Bronchial epithelial cell (primary cell): Measurements from ENCODE around the gene FAM171A1. TPM values are rescaled to one million over a fixed set of nuclear protein-coding genes. Genes with fewer than 3 reads are reported as not detected.

ENCODE experiments used
- DNase-seq: peaks from one replicate; pipeline ENCODE4 v3.0.0-alpha.2; 2010; ENCODE audit warnings: low read depth
- FAIRE-seq: peaks from 2 replicates; lab custom pipeline; 2011; peaks lifted over from hg19 to GRCh38; lab: Jason Lieb, UNC
- H3K27me3 ChIP-seq: 2 replicates; pipeline ENCODE4 v1.5.1; 2011; ENCODE audit warnings: low read length; ENCODE audit not compliant: control insufficient read depth, insufficient read depth
- H3K36me3 ChIP-seq: 2 replicates; pipeline ENCODE4 v1.5.1; 2011; ENCODE audit warnings: low read length; ENCODE audit not compliant: control insufficient read depth, insufficient read depth
- H3K4me3 ChIP-seq: 2 replicates; pipeline ENCODE4 v1.5.1; 2011; ENCODE audit warnings: mild to moderate bottlenecking, low read depth, low read length, control low read depth
- total RNA-seq: library from RNA; depleted of rRNA; stranded (reverse); fragments of >200 nt; gene quantifications from 2 replicates; pipeline ENCODE4 v1.2.1, GENCODE V29; 2014
- TF ChIP-seq, protein P1 (sequence below): IDR thresholded peaks from 2 replicates; pipeline ENCODE4 v1.5.1; 2011; ENCODE audit warnings: mild to moderate bottlenecking, moderate library complexity, low read length, control low read depth, inconsistent platforms; ENCODE audit not compliant: insufficient read depth, severe bottlenecking

FAM171A1 gene
- total RNA-seq, 1 donor from 2014 or later, result 2.6 TPM

DNA sequence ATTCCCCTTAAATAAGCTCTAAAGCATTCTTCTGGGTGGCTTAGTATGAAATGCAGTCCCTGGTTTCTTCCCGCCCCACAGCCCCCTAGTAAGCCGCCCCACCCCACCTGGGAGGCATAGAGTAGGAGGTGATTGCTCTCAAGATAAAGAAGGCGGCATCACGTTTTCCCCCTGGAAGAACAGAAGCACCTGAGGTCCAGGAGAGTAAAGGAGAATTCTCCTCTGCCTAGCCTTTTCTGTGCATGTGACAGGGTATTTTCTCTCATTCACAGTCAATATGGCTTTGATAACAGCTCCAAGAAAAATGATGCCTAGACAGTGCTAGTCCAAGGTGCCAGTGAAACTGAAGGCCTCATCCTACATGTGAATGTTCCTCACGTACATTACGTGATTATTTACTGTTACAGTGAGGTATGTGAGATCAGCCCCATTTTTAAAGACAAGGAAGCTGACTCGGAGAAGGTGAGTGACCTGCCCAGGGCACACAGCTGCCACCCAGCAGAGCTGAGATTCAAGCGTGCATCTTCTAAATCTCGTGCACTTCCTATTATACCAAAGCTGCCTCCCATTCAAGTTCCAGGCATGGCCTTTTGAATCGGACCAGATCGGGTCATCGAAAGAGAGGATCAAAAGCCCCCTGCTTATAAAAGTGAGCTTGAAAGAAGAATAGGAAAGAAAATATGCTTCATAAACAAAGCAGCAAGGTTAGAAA lies 59.4 kb downstream of the FAM171A1 start:
- TF ChIP-seq, protein P1, sequence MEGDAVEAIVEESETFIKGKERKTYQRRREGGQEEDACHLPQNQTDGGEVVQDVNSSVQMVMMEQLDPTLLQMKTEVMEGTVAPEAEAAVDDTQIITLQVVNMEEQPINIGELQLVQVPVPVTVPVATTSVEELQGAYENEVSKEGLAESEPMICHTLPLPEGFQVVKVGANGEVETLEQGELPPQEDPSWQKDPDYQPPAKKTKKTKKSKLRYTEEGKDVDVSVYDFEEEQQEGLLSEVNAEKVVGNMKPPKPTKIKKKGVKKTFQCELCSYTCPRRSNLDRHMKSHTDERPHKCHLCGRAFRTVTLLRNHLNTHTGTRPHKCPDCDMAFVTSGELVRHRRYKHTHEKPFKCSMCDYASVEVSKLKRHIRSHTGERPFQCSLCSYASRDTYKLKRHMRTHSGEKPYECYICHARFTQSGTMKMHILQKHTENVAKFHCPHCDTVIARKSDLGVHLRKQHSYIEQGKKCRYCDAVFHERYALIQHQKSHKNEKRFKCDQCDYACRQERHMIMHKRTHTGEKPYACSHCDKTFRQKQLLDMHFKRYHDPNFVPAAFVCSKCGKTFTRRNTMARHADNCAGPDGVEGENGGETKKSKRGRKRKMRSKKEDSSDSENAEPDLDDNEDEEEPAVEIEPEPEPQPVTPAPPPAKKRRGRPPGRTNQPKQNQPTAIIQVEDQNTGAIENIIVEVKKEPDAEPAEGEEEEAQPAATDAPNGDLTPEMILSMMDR, result no peak

DNA sequence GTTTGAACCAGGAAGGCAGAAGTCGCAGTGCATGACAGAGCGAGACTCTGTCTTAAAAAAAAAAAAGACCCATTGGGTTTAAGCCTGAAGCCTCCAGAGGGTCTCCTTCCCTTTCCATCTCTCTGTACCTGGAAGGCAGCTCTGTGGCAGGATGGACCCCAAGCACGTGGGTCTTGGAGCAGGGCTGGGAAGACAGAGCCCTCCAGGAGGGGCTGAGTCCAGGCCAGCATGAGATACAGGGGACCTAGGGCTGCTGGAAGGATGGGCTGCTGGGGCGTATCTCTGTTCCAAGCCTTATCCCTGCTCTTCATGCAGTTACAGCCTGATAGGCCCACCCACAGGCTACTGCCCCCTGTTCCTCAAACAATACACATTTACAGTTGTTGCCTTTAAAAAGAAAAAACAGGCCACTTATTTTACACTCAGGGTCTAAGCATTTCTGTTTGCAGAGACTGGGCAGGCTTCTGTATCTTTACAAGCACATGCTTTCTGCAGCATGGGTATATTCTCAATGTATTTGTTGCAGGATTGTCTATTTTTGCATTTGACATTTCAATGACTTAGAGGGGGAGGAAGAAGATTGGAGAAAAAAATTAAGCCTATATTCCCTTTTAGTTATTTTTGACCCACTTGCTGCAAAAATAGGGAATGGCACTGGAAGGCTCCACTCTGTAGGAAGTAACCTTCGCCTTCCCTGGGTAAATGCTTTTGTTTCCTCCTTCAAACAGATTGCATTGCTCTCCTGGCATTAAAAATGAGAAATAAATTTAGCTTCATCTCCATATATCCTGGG lies 60.1 kb downstream of the FAM171A1 start:
- no peaks in the 10 kb centered on the region for H3K36me3 ChIP-seq
- DNase-seq, result no peak
- no peaks in the 10 kb centered on the region for H3K27me3 ChIP-seq
- FAIRE-seq, result no peak
- no peak overlapping the region for H3K4me3 ChIP-seq
- TF ChIP-seq, protein P1, result no peak

More for the DNA sequence above, 59.4 kb downstream of the FAM171A1 start:
- no peak overlapping the region for H3K4me3 ChIP-seq
- H3K36me3 ChIP-seq, result no peaks in the 10 kb centered on the region
- FAIRE-seq (no peak), DNase-seq (no peak)
- H3K27me3 ChIP-seq, result no peaks in the 10 kb centered on the region

DNA sequence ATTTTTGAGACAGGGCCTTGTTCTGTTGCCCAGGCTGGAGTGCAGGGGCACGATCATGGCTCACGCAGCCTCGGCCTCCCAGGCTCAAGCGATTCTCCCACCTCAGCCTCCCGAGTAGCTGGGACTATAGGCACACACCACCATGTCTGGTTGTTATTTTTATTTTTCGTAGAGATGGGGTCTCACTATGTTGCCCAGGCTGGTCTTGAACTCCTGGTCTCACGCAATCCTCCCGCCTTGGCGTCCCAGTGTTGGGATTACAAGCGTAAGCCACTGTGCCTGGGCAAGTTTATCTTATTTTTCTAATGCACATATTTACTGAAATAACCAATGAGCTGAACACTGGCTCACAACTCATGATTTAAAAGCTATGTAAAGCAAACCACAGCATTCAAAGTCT lies 61.9 kb downstream of the FAM171A1 start:
- no peak for DNase-seq
- TF ChIP-seq, protein P1, result no peak
- no peaks in the 10 kb centered on the region for H3K36me3 ChIP-seq
- H3K4me3 ChIP-seq, result no peak overlapping the region
- FAIRE-seq, result no peak
- H3K27me3 ChIP-seq, result no peaks in the 10 kb centered on the region

DNA sequence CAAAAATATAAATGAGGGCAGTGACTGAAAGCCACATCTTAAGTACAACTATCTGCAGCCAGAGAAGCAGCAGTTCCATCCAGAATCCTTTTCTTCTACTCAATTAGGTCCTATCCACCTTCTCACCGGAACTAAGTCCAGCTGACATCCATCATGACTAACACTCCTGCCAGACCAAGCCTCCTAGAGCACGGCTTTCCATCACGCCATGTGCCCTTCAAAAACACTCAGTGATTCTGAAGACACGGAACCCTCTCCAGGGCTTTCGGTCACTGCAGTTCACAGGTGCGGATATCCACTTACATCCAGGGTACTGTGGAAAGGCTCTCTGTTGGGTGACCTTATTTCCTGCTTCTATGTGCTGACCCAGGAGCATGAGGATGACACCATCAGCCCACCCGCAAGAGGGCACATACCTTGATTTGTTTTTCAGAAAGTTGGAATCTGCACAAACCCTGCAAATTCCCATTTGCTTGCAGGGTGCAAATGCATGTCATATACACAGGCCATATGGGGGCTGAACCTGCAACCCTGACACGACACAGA lies 64.3 kb downstream of the FAM171A1 start:
- no peaks in the 10 kb centered on the region for H3K36me3 ChIP-seq
- no peak overlapping the region for H3K4me3 ChIP-seq
- DNase-seq (no peak), FAIRE-seq (peak; percentile 50)
- TF ChIP-seq, protein P1, result no peak
- no peaks in the 10 kb centered on the region for H3K27me3 ChIP-seq

GRCh38 chr10:15305634-15306033 lies 65.5 kb downstream of the FAM171A1 start:
- H3K4me3 ChIP-seq, result no peak overlapping the region
- DNase-seq (no peak), FAIRE-seq (no peak)
- TF ChIP-seq, protein P1, result no peak
- no peaks in the 10 kb centered on the region for H3K27me3 ChIP-seq
- H3K36me3 ChIP-seq, result no peaks in the 10 kb centered on the region
